GM12878 (cell line): ENCODE results near the gene C1orf87. TPM values are rescaled to one million over a fixed set of nuclear protein-coding genes. Genes with fewer than 3 reads are reported as not detected.
A peak's percentile ranks its signal among the peaks of the same experiment; 100 is the strongest.

Source experiments
- ATAC-seq: fragments of 200-7000 bp; cut with Tn5 transposase; 3 replicates; pipeline ENCODE4 v1.9.1; 2020; ENCODE audit warnings: mild to moderate bottlenecking, moderate library complexity
- Bru-seq: library from RNA; stranded (reverse); fragments of 400-500 nt; gene quantifications from one replicate; lab custom pipeline; 2021; lab: Mats Ljungman, UMichigan
- BruChase-seq, 2 experiments: library from RNA; stranded (reverse); fragments of 400-500 nt; gene quantifications; one replicate each; lab custom pipeline; 2021; lab: Mats Ljungman, UMichigan
- BruUV-seq: library from RNA; stranded (reverse); fragments of 400-500 nt; replicated peaks from 2 replicates; lab custom pipeline; 2021; lab: Mats Ljungman, UMichigan
- CTCF ChIA-PET: fragments of 300-600 bp; sonication (Branson Sonifier 250); formaldehyde crosslinking; extraction: SDS; loops from one replicate; lab custom pipeline; 2021; ENCODE audit warnings: inconsistent platforms; lab: Yijun Ruan, JAX
- POLR2A ChIA-PET: fragments of 350-600 bp; formaldehyde crosslinking; extraction: SDS; loops from one replicate; lab custom pipeline; 2021; ENCODE audit warnings: inconsistent platforms; lab: Charles Lee
- RAD21 ChIA-PET: fragments of 300-600 bp; sonication (Branson Sonifier 250); formaldehyde crosslinking; loops from one replicate; lab custom pipeline; 2023; ENCODE audit warnings: antibody characterized with exemption; ENCODE audit not compliant: unreplicated experiment; lab: Charles Lee
- SMC1A ChIA-PET: fragments of 300-600 bp; sonication (Branson Sonifier 250); formaldehyde crosslinking; loops from one replicate; lab custom pipeline; 2023; ENCODE audit not compliant: unreplicated experiment, uncharacterized antibody; lab: Charles Lee
- DNase-seq: peaks from one replicate; pipeline ENCODE4 v3.0.0-alpha.2; 2011; ENCODE audit warnings: low read depth, low spot score
- FAIRE-seq: peaks from 3 replicates; lab custom pipeline; 2011; peaks lifted over from hg19 to GRCh38; lab: Jason Lieb, UNC
- H2AFZ ChIP-seq: 2 replicates; pipeline ENCODE4 v1.6.0; 2011; ENCODE audit warnings: low read depth, low read length, control low read depth; ENCODE audit not compliant: control insufficient read depth
- H3K27ac ChIP-seq: 2 replicates; pipeline ENCODE4 v1.5.1; 2011; ENCODE audit warnings: control low read depth; ENCODE audit not compliant: control insufficient read depth, insufficient read depth
- H3K27me3 ChIP-seq, 2 experiments: replicated peaks in 1 of 2; 2 replicates each; pipeline versions ENCODE4 v1.6.0 to v1.6.1; 2011; ENCODE audit warnings: low read length in 1 of 2; ENCODE audit not compliant: control insufficient read depth in 2 of 2, insufficient read depth in 2 of 2
- H3K36me3 ChIP-seq, 2 experiments: 2 replicates each; pipeline ENCODE4 v1.5.1; 2011; ENCODE audit warnings: low read length in 1 of 2; ENCODE audit not compliant: control insufficient read depth in 2 of 2, insufficient read depth in 2 of 2
- H3K4me1 ChIP-seq: 2 replicates; pipeline ENCODE4 v1.6.1; 2011; ENCODE audit warnings: mild to moderate bottlenecking, low read length, moderate library complexity, mixed read lengths; ENCODE audit not compliant: control insufficient read depth, insufficient read depth
- H3K4me2 ChIP-seq: 2 replicates; pipeline ENCODE4 v1.6.0; 2011; ENCODE audit warnings: control low read depth; ENCODE audit not compliant: control insufficient read depth, insufficient read depth
- H3K4me3 ChIP-seq: fragments of 200-600 bp; sonication (generic); 2 replicates; pipeline ENCODE4 v1.5.1; 2016
- H3K79me2 ChIP-seq: 2 replicates; pipeline ENCODE4 v1.6.0; 2011; ENCODE audit warnings: low read length; ENCODE audit not compliant: control insufficient read depth, insufficient read depth
- H3K9ac ChIP-seq: 2 replicates; pipeline ENCODE4 v1.8.0; 2011; ENCODE audit warnings: low read length, control low read depth, mixed read lengths; ENCODE audit not compliant: control insufficient read depth, insufficient read depth
- H3K9me3 ChIP-seq: replicated peaks from 3 replicates; pipeline ENCODE4 v1.5.1; 2011; ENCODE audit warnings: mild to moderate bottlenecking, low read length; ENCODE audit not compliant: control insufficient read depth, insufficient read depth
- H4K20me1 ChIP-seq: 2 replicates; pipeline ENCODE4 v1.6.0; 2011; ENCODE audit not compliant: control insufficient read depth, insufficient read depth
- BHLHE40 ChIP-seq, 2 experiments: fragments of 450-650 bp in 1 of 2; IDR thresholded peaks; 2 replicates each; pipeline ENCODE4 v1.6.1; 2011 to 2017; ENCODE audit warnings: low read depth in 2 of 2, borderline replicate concordance in 1 of 2, improper control_type of control experiment in 1 of 2, low read length in 1 of 2, mild to moderate bottlenecking in 1 of 2
- WGBS: methylation state at CpG from one replicate; pipeline ENCODE4 v1.1.6; 2016; ENCODE audit warnings: low lambda C conversion rate; ENCODE audit not compliant: insufficient replicate concordance, insufficient coverage; ENCODE audit errors: missing lambda C conversion rate; 5-methylcytosine and 5-hydroxymethylcytosine counted together
- in situ Hi-C: fragments of 300-500 bp; cut with MboI; formaldehyde crosslinking; loops from 9 replicates; pipeline ENCODE4 v1.14.3; 2018; ENCODE audit warnings: mixed read lengths
- intact Hi-C: fragments of 100-400 bp; cut with micrococcal nuclease; formaldehyde crosslinking; loops from one replicate; pipeline ENCODE4 v1.14.2; 2022; ENCODE audit not compliant: unreplicated experiment
- long read RNA-seq, 2 experiments: library from polyadenylated mRNA; unstranded; transcript quantifications; one replicate each; pipeline ENCODE4 v2.0.0, GENCODE V29; 2019 to 2020
- polyA minus RNA-seq, 3 experiments: library from RNA; depleted of rRNA, polyadenylated mRNA; stranded (reverse); fragments of >200 nt; gene quantifications; 2 replicates each; pipeline ENCODE4 v1.2.3, GENCODE V29; 2011
- polyA plus RNA-seq, 11 experiments: library from polyadenylated mRNA; depleted of rRNA in 4 of 11; unstranded in 6 of 11; stranded (reverse) in 5 of 11; fragments of >200 nt; fragmentation: Nextera tagmentation in 4 of 11; fragmentation: Illumina TruSeq in 1 of 11; extraction: Ambion mirVana in 4 of 11; extraction: Trizol in 1 of 11; gene quantifications; 1 replicate in 1 of 11; 2 replicates in 10 of 11; pipeline versions ENCODE4 v1.2.1 to v1.2.3, GENCODE V29; 2011 to 2016; ENCODE audit warnings: inconsistent platforms in 2 of 11, missing spikeins in 2 of 11, low read depth in 1 of 11
- total RNA-seq, 4 experiments: library from RNA; depleted of rRNA in 3 of 4; stranded (reverse); fragments of >200 nt in 3 of 4; fragmentation: Illumina TruSeq in 1 of 4; extraction: Trizol in 1 of 4; gene quantifications; 2 replicates each; pipeline versions ENCODE4 v1.2.1 to v1.2.3, GENCODE V29; 2013 to 2021
- TF ChIP-seq, protein P1 (sequence below): fragments of 450-650 bp; IDR thresholded peaks from 2 replicates; pipeline ENCODE4 v1.6.1; 2016; ENCODE audit warnings: mild to moderate bottlenecking

Gene C1orf87, protein sequence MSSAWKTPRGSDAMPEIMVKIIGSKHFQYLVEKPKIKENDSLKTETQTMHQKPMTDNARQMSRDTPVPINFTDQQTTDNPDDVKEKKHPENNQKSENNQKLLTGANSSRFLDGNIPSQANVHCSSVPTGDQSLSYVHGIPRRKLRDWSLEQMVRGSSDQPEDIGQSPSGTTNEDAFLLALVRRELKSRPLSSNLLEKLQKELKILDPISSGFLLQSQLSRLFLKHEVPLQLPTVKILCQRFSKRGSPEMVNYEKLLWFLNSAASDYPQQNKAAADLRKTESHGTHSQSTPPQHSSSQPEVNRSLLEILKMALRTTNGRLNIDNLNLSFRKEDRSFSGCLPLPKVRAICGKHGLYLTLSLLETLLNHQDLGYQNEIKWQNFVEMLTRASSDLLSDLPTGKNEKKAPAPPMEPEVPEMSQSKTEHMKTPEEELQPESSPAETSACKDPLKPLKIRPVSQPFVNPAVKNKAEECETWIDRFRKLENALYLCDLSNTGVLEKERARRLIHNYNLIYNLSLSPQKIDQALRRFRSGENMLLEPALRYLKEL
- total RNA-seq (2013; cell fraction: nucleolus; rRNA removed) = not detected in 2 replicates
- total RNA-seq (2014; rRNA removed) = not detected in 2 replicates
- total RNA-seq (2014; rRNA removed; fragmentation: Illumina TruSeq; extraction: Trizol) = not detected in 2 replicates
- total RNA-seq (2021) = not detected in 2 replicates
- not detected for polyA plus RNA-seq (2011; ENCODE audit: low read depth)
- polyA plus RNA-seq (2011; rRNA removed) = not detected in 2 replicates
- not detected in 2 replicates for polyA plus RNA-seq (2011; cell fraction: cytosol; rRNA removed)
- polyA plus RNA-seq (2011; cell fraction: nucleus; rRNA removed) = not detected in 2 replicates
- polyA plus RNA-seq (2012) = not detected in 2 replicates
- polyA plus RNA-seq (2014; fragmentation: Illumina TruSeq; extraction: Trizol) = not detected in 2 replicates
- not detected for polyA plus RNA-seq (2014; fragmentation: Nextera tagmentation; extraction: Ambion mirVana)
- not detected in 2 replicates for polyA plus RNA-seq (2014; rRNA removed)
- not detected for polyA plus RNA-seq (2016; fragmentation: Nextera tagmentation; extraction: Ambion mirVana)
- not detected in 2 replicates for polyA minus RNA-seq (2011; rRNA and poly(A)+ RNA removed)
- polyA minus RNA-seq (2011; cell fraction: cytosol; rRNA and poly(A)+ RNA removed) = not detected in 2 replicates
- polyA minus RNA-seq (2011; cell fraction: nucleus; rRNA and poly(A)+ RNA removed) = not detected in 2 replicates
- Bru-seq, nascent RNA = percentile 2 among the genes with signal in this experiment
- not detected for BruChase-seq, experiment 1, labeled RNA remaining after a 6-hour chase
- not detected for BruChase-seq, experiment 2, labeled RNA remaining after a 2-hour chase
- long read RNA-seq, experiment 1 = 0 reads
- long read RNA-seq, experiment 2 = 0 reads

DNA sequence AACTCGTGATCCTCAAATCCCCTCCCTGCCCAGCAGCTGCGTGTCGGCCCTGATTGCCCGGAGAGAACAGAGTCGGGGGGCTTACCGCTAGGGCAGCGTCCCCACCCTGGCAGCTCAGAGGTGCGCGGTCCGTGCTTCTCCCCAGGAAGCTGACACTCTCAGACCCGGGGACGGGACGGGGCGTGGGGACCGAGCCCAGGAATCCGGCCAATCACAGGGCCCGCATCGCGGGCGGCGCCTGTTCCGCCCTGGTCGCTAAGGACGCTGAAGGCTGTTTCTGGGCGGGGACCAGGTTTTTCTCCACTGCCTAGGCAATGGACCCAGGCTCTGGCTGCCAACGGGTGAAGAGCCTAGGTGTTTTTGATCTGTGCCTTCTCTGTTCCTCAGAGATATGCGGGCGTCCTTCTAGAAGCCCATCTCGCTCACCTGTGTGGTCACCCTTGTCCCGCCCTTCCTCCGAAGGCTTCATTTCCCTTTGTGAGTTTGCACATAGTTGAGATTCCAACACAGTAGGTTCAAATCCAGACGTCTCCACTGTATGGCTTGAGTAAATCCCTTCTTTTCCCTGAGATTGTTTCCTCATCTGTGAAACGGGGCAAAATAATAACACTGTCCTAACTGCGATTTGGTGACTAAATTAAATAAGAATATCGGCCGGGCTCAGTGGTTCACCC lies at the start of gene C1orf87:
Gene C1orf87, minus strand, starts transcription at position 166 of the 674 bp plus-strand sequence. CDS start 1,127 bp downstream, outside the sequence.
- no peak within 1 kb of the TSS for H3K9ac ChIP-seq
- H3K36me3 ChIP-seq = no peaks in the 10 kb centered on the region
- no peaks in the 10 kb centered on the region for H3K79me2 ChIP-seq
- ChIA-PET RAD21 (no interaction called here), CTCF (no interaction called here), SMC1A (no interaction called here), POLR2A (no interaction called here)
- no peaks in the 10 kb centered on the region for H3K9me3 ChIP-seq
- no peaks in the 10 kb centered on the region; a peak in 1 of 4 replicates for H3K27me3 ChIP-seq
- DNase-seq (no peak), FAIRE-seq (no peak), ATAC-seq (no peak)
- WGBS = 38% methylated on average over 36 of the region's 36 CpGs
- H3K4me2 ChIP-seq = no peak within 1 kb of the TSS
- no peak for TF ChIP-seq BHLHE40 (IDR thresholded peaks at IDR 0.05; ENCODE audit: borderline replicate concordance in 1 of 2, low read depth in 2 of 2, low read length in 1 of 2)
- TF ChIP-seq, protein P1, sequence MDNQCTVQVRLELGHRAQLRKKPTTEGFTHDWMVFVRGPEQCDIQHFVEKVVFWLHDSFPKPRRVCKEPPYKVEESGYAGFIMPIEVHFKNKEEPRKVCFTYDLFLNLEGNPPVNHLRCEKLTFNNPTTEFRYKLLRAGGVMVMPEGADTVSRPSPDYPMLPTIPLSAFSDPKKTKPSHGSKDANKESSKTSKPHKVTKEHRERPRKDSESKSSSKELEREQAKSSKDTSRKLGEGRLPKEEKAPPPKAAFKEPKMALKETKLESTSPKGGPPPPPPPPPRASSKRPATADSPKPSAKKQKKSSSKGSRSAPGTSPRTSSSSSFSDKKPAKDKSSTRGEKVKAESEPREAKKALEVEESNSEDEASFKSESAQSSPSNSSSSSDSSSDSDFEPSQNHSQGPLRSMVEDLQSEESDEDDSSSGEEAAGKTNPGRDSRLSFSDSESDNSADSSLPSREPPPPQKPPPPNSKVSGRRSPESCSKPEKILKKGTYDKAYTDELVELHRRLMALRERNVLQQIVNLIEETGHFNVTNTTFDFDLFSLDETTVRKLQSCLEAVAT = no peak
- BruUV-seq = no TSS peak
- intact Hi-C loops = no loop called here
- in situ Hi-C loops = no loop called here
- no peak within 1 kb of the TSS for H3K27ac ChIP-seq
- no peak within 1 kb of the TSS for H3K4me3 ChIP-seq
- no peak within 1 kb of the TSS for H2AFZ ChIP-seq
- no peaks in the 10 kb centered on the region for H4K20me1 ChIP-seq
- no peaks in the 10 kb centered on the region for H3K4me1 ChIP-seq
